GM21526 (cell line): ENCODE data around the gene ANTXR1.

Source experiments
- ATAC-seq: cut with Tn5 transposase; IDR thresholded peaks from one replicate; pipeline ENCODE4 v1.9.1; 2021; ENCODE audit warnings: moderate library complexity; ENCODE audit not compliant: unreplicated experiment, low FRiP score

ANTXR1 gene

DNA sequence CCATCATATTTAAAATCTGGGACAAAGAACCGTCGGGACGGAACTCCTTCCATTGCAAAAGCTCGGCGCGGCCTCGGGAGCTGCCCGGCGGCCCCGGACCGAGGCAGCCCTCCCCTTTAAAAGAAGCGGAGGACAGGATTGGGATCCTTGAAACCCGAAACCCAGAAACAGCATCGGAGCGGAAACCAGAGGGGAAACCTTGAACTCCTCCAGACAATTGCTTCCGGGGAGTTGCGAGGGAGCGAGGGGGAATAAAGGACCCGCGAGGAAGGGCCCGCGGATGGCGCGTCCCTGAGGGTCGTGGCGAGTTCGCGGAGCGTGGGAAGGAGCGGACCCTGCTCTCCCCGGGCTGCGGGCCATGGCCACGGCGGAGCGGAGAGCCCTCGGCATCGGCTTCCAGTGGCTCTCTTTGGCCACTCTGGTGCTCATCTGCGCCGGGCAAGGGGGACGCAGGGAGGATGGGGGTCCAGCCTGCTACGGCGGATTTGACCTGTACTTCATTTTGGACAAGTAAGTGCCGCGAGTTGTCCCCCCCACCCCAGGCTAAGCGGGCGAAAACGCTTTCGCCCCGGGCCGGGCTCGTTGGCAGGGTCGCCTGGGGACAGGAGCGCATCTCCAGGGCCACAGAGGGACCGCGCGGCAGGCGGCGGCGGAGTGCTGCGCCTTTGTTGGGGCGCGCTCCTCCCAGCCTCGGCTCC is at the start of gene ANTXR1:
TSS of gene ANTXR1 (plus strand) at position 38 of the 698 bp plus-strand sequence. CDS start at position 359, 321 bp downstream.
- no peak for ATAC-seq

DNA sequence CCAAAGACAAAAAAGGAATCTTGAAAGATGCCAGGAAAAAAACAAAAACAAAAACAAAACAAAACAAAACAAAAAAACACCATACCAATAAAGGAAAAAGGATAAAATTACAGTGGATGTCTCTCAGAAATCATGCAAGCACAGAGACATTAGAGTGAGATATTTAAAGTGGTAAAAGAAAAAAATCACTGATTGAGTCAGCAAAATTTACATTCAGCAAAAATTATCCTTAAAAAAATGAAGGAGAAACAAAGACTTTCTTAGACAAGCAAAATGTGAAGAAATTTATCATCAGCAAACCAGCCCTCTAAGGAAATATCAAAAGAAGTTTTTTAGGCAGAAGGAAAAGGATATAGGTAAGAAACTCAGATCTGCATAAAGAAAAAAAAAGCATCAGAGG is 48.7 kb upstream of the ANTXR1 start:
- no peak for ATAC-seq

DNA sequence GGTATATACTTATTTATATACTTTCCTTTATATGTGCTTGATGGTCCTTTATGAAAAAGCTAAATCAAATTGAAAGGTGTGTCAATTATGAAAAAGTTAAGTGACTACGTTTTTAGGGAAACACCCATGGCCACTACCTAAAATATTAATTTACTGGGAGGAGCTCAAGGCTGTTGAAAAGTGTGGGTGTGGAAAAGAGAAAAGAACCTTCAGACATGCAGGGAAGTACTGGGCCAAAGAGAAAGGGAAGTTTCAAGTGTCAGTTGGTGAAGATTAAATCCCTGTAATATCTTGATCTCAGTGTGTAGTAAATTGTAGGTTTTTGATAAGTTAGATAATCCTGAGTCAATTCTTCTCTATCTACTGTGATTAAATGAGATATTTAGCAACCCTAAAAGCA is 44.8 kb upstream of the ANTXR1 start:
- ATAC-seq, result no peak

- ATAC-seq, result no peak
Observed at GRCh38 chr2:68969736-68970490, 43.1 kb upstream of the ANTXR1 start.

DNA sequence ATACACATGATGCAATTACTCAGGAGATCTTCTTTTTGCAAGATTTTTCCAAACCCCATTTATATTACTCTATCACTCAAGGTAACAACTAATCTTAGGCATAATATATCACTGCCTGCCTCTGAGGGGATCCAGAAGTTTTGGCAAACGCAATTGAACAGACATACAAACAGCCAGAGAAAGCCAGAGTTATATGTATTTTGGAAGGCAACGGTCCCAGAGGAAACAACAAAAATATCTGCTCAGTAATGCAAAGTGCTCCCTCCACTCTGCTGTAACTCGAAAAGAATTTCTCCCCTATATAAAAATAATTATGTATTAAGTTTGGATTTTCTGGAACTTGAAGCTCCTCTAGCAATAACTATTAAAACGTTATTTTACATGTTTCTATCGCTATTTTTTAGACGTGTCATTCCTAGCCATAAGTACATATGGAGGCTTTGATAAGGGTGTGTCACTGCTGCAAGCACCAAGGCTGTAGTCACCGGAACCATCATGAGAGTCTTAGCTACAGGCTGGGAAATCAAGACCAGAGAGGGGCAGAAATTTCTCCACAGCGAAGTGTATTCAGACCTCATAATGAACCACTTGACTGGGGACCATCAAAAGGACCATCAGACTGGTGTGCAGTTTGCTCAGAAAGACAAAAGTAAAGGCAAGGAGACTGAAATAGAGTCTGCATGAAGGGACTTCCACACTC is 42.3 kb upstream of the ANTXR1 start:
- no peak for ATAC-seq

DNA sequence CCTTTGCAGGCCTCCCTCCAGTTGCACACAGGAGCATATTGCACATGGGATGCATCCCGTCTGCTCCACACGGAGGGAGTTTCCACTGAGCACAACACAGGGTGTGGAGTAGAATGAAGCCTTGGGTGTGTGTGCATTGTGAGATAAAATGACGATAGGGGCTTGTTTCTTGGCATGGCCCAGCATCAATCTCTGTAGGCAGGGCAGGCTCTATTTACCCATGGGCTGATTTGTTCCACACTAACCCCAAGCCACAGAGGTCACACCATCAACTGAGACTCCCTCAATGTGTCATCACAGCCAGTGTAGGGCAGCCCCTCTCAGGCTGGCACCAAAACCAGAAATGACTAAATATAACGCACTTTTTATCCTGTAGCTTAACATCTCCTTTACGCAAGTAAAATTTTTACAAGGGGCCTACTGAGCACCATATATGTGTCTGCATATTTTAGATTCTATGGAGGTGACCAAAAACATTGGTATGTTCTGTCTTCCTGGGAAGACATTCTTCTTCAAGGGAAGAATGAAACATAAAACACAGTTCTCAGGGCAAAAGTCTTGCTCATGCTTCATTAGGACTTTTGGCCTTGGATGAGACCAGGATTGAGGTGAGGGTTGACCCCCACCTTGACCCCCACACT is 41.3 kb upstream of the ANTXR1 start:
- ATAC-seq, result no peak

GRCh38 chr2:68974251-68974650 is 38.7 kb upstream of the ANTXR1 start, which contains the start of gene GKN1:
GKN1 (plus strand) TSS chr2:68974636; CDS start chr2:68974678, 42 bp downstream.
- no peak for ATAC-seq

- ATAC-seq, result no peak
Observed at GRCh38 chr2:68974946-68975665, 37.9 kb upstream of the ANTXR1 start.

DNA sequence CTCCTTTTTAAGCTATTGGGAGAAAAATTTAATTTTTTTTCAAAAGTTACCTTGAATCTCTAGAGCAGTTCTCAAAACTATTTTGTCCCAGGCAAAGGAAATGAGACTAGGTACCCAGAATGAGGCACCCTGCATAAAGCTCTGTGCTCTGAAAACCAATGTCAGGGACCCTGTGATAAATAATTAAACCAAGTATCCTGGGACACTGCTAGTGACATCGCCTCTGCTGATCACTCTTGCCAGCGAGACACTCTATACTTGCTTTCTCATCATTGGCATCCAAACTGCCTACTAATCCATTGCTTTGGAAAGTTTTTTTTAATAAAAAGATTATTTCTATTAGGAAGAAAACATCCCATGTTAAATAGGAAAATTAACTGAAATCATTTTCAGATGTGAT is 37.1 kb upstream of the ANTXR1 start:
- ATAC-seq, result no peak

DNA sequence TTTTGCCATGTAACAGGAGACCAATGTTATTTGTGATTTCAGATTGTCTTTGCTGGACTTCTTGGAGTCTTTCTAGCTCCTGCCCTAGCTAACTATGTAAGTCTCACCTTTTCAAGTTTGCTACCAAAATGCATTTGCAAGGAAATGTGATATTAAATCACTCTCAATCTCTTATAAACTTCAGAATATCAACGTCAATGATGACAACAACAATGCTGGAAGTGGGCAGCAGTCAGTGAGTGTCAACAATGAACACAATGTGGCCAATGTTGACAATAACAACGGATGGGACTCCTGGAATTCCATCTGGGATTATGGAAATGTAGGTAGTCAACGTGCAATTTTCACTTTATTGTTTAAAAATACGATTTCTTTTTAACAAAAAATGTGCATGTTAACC is 35.5 kb upstream of the ANTXR1 start:
- ATAC-seq, result no peak

DNA sequence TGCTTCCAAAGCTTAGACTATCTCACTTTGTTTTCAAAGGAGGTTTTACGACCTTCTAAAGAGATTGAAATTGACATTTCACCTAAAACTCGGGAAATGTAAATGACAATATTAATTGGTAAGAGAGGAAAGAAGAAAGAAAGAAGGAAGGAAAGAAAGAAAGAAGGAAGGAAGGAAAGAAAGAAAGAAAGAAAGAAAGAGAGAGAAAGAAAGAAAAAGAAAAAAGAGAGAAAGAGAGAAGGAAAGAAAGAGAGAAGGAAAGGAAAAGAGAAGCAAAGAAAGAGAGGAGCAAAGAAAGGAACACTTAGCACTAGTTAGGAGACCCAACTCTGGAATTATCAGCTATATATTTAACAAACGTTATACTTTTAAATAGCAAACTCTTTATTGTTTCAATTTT is 34.9 kb upstream of the ANTXR1 start:
- ATAC-seq, result no peak

GRCh38 chr2:68980956-68981355 is 32.0 kb upstream of the ANTXR1 start:
- no peak for ATAC-seq

DNA sequence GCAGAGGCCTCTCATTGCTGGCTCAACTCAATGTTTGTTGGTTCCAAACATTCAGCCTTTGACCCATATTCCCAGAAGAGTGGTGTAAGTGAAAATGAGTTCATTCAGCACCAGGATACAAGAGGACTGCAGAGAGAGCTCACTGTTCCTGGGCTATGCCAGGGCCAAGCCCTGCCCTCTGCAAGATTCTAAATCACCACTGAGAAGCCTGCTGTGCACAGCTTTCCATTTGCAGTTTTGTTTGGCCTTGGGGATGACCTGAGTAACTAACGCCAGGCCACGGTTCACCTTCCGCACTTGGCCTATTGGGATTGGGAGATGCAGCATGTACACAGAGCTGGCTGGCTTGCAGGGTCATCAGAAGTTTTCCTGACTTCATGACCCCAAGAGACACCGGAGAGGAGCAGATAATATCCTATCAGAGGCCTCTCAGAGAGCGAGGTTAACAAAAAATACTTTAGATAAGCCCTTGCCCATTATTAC is 25.9 kb upstream of the ANTXR1 start:
- no peak for ATAC-seq

- ATAC-seq, result no peak
Observed at GRCh38 chr2:68989035-68989434, 23.9 kb upstream of the ANTXR1 start.

DNA sequence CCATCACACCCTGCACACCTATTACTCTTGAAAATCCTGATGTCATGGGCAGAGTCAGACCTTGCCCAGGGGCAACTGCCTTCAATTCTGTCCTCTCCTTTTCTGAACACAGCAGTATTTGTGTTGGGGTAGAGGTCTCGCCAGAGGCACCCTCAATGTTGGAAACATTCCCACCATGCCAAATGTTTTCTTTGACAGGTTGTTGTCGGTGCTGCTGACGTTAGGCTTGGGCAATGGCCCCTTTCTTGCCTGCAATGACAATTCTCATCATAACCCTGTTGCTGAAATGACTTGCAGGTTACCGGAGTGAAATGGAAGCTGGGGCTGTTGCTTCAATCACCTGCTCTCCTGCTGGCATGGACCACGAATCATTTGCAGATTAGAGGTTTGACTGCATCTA is 20.6 kb upstream of the ANTXR1 start:
- no peak for ATAC-seq

GRCh38 chr2:68992933-68993332 is 20.0 kb upstream of the ANTXR1 start:
- ATAC-seq, result no peak

GRCh38 chr2:68993660-68994059 is 19.3 kb upstream of the ANTXR1 start:
- no peak for ATAC-seq

DNA sequence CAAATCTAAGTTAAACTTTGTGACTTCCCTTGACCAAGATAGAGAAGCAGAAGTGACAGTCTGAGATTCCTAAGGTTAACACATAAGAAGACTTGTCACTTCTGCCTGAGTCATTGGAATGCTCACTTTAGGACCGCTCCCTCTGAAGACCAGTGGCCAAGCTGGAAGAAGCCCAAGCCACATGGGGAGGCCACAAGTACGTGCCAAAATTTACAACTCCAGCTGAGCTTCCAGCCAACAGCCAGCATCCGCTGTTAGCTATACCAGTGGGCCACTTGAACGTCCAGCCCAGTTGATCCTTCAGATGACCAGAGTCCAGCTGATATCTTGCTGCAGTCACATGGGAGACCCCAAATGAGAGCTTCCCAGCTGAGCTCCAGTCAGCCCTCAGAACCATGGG is 18.1 kb upstream of the ANTXR1 start:
- no peak for ATAC-seq

GRCh38 chr2:68995916-68996315 is 17.1 kb upstream of the ANTXR1 start:
- ATAC-seq, result no peak

- no peak for ATAC-seq
Observed at GRCh38 chr2:68997401-68997800, 15.6 kb upstream of the ANTXR1 start.
